HCT116 (cell line): Measurements from ENCODE around the gene PLN. TPM values are rescaled to one million over a fixed set of nuclear protein-coding genes. Genes with fewer than 3 reads are reported as not detected.

Experiments
- ATAC-seq: fragments of 200-7000 bp; cut with Tn5 transposase; 2 replicates; pipeline ENCODE4 v1.9.1; 2020; ENCODE audit warnings: mild to moderate bottlenecking, moderate library complexity
- BruUV-seq: library from RNA; stranded (reverse); fragments of 400-500 nt; replicated peaks from 2 replicates; lab custom pipeline; 2021; lab: Mats Ljungman, UMichigan
- CTCF ChIA-PET: fragments of 300-600 bp; sonication (Branson Sonifier 250); formaldehyde crosslinking; loops from one replicate; lab custom pipeline; 2021; ENCODE audit warnings: antibody characterized with exemption; lab: Charles Lee
- POLR2A ChIA-PET: fragments of 300-600, 350-600 bp; sonication (Branson Sonifier 250); formaldehyde crosslinking; loops from one replicate; lab custom pipeline; 2021; ENCODE audit warnings: antibody characterized with exemption; lab: Charles Lee
- RAD21 ChIA-PET, 2 experiments: fragments of 300-600 bp; sonication (Branson Sonifier 250); formaldehyde crosslinking; loops; one replicate each; lab custom pipeline; 2023; ENCODE audit warnings: low total read pairs in 2 of 2; ENCODE audit not compliant: uncharacterized antibody in 2 of 2, unreplicated experiment in 2 of 2, low non-redundant PET in 1 of 2; lab: Charles Lee
- DNase-seq: peaks from one replicate; pipeline ENCODE4 v3.0.0-alpha.2; 2010; ENCODE audit warnings: low read depth, low spot score
- H2AFZ ChIP-seq: fragments of 200-600 bp; shearing (Covaris generic), sonication (generic); 2 replicates; pipeline ENCODE4 v1.6.1; 2017; ENCODE audit warnings: low read depth, mixed run types, mixed read lengths, antibody characterized with exemption, low read length; ENCODE audit not compliant: poor library complexity, severe bottlenecking
- H3K27ac ChIP-seq: 2 replicates; pipeline ENCODE4 v1.5.1; 2012; ENCODE audit warnings: low read depth, low read length
- H3K27me3 ChIP-seq: fragments of 200-600 bp; sonication (generic); 2 replicates; pipeline ENCODE4 v1.6.1; 2016; ENCODE audit warnings: mixed run types, low read length, mixed read lengths; ENCODE audit not compliant: insufficient read depth
- H3K36me3 ChIP-seq, 2 experiments: fragments of 200-500 bp in 1 of 2; fragments of 200-600 bp in 1 of 2; sonication (Bioruptor generic) in 1 of 2; sonication (generic) in 1 of 2; 2 replicates each; pipeline versions ENCODE4 v1.5.1 to v1.6.1; 2014 to 2016; ENCODE audit warnings: low read length in 2 of 2, inconsistent platforms in 1 of 2, mixed read lengths in 1 of 2, mixed run types in 1 of 2; ENCODE audit not compliant: insufficient read depth in 2 of 2, control insufficient read depth in 1 of 2
- H3K4me1 ChIP-seq, 2 experiments: fragments of 200-600 bp in 1 of 2; sonication (generic) in 1 of 2; 2 replicates each; pipeline versions ENCODE4 v1.5.1 to v1.6.1; 2012 to 2017; ENCODE audit warnings: low read length in 2 of 2, inconsistent platforms in 1 of 2, mild to moderate bottlenecking in 1 of 2, mixed read lengths in 1 of 2, mixed run types in 1 of 2, moderate library complexity in 1 of 2; ENCODE audit not compliant: insufficient read depth in 2 of 2, control insufficient read depth in 1 of 2
- H3K4me2 ChIP-seq: fragments of 200-600 bp; sonication (generic); 2 replicates; pipeline ENCODE4 v1.6.1; 2017; ENCODE audit warnings: mixed run types, low read length, mixed read lengths
- H3K4me3 ChIP-seq, 2 experiments: fragments of 200-600 bp in 1 of 2; sonication (generic) in 1 of 2; replicated peaks in 1 of 2; 2 replicates each; pipeline ENCODE4 v1.5.1; 2011 to 2016; ENCODE audit warnings: low read length in 2 of 2, control low read depth in 1 of 2, low read depth in 1 of 2, mild to moderate bottlenecking in 1 of 2, mixed read lengths in 1 of 2, mixed run types in 1 of 2
- H3K79me2 ChIP-seq: fragments of 200-600 bp; sonication (generic); 2 replicates; pipeline ENCODE4 v1.6.1; 2017; ENCODE audit warnings: mild to moderate bottlenecking, mixed run types, low read length, moderate library complexity, mixed read lengths; ENCODE audit not compliant: insufficient read depth
- H3K9ac ChIP-seq: fragments of 200-600 bp; sonication (generic); 2 replicates; pipeline ENCODE4 v1.6.1; 2016; ENCODE audit warnings: low read length, mixed read lengths
- H3K9me2 ChIP-seq: fragments of 200-600 bp; sonication (generic), shearing (Covaris generic); 2 replicates; pipeline ENCODE4 v1.6.1; 2017; ENCODE audit warnings: mixed run types, mild to moderate bottlenecking, moderate library complexity; ENCODE audit not compliant: insufficient read depth
- H3K9me3 ChIP-seq, 2 experiments: fragments of 200-500 bp in 1 of 2; fragments of 200-600 bp in 1 of 2; sonication (Bioruptor generic) in 1 of 2; sonication (generic) in 1 of 2; 2 replicates each; pipeline ENCODE4 v1.6.1; 2014 to 2017; ENCODE audit warnings: low read length in 2 of 2, mixed read lengths in 2 of 2, inconsistent platforms in 1 of 2, low read depth in 1 of 2, mild to moderate bottlenecking in 1 of 2, mixed run types in 1 of 2, moderate library complexity in 1 of 2; ENCODE audit not compliant: control insufficient read depth in 1 of 2, insufficient read depth in 1 of 2
- H4K20me1 ChIP-seq: fragments of 200-600 bp; sonication (generic), shearing (Covaris generic); 2 replicates; pipeline ENCODE4 v1.6.1; 2017; ENCODE audit warnings: mixed run types, mild to moderate bottlenecking, moderate library complexity; ENCODE audit not compliant: insufficient read depth
- ATF3 ChIP-seq: IDR thresholded peaks from 2 replicates; pipeline ENCODE4 v1.6.1; 2012
- CBX3 ChIP-seq: IDR thresholded peaks from 2 replicates; pipeline ENCODE4 v1.6.1; 2012; ENCODE audit warnings: low read depth
- CTCF ChIP-seq, 3 experiments: fragments of 200-600 bp in 1 of 3; sonication (generic) in 1 of 3; IDR thresholded peaks in 2 of 3; conservative IDR thresholded peaks in 1 of 3; 2 replicates each; pipeline ENCODE4 v1.5.1; 2012 to 2017; ENCODE audit warnings: low read depth in 2 of 3, low read length in 2 of 3, antibody characterized with exemption in 1 of 3, borderline replicate concordance in 1 of 3, control low read depth in 1 of 3, mild to moderate bottlenecking in 1 of 3, mixed read lengths in 1 of 3, mixed run types in 1 of 3, moderate library complexity in 1 of 3; ENCODE audit not compliant: insufficient read depth in 1 of 3
- EGR1 ChIP-seq: IDR thresholded peaks from 2 replicates; pipeline ENCODE4 v1.6.1; 2012; ENCODE audit warnings: low read depth
- FOSL1 ChIP-seq: IDR thresholded peaks from 2 replicates; pipeline ENCODE4 v1.6.1; 2012; ENCODE audit warnings: low read depth
- JUND ChIP-seq: IDR thresholded peaks from 2 replicates; pipeline ENCODE4 v1.6.1; 2012
- MAX ChIP-seq: IDR thresholded peaks from 2 replicates; pipeline ENCODE4 v1.6.1; 2012
- POLR2A ChIP-seq: IDR thresholded peaks from 2 replicates; pipeline ENCODE4 v1.7.0; 2011; ENCODE audit warnings: borderline replicate concordance; ENCODE audit not compliant: insufficient read depth, insufficient read length; ENCODE audit errors: extremely low read depth
- RAD21 ChIP-seq: IDR thresholded peaks from 2 replicates; pipeline ENCODE4 v1.6.1; 2012; ENCODE audit warnings: low read depth, mild to moderate bottlenecking
- SRF ChIP-seq: IDR thresholded peaks from 2 replicates; pipeline ENCODE4 v1.6.1; 2012; ENCODE audit warnings: low read depth
- YY1 ChIP-seq: IDR thresholded peaks from 2 replicates; pipeline ENCODE4 v1.6.1; 2011; ENCODE audit warnings: low read length, low read depth, moderate library complexity, mild to moderate bottlenecking; ENCODE audit not compliant: insufficient replicate concordance; ENCODE audit errors: extremely low read depth
- ZBTB33 ChIP-seq: IDR thresholded peaks from 2 replicates; pipeline ENCODE4 v1.6.1; 2011; ENCODE audit warnings: mild to moderate bottlenecking, low read length, moderate library complexity; ENCODE audit not compliant: insufficient replicate concordance; ENCODE audit errors: extremely low read depth
- intact Hi-C: fragments of 100-400 bp; cut with micrococcal nuclease; formaldehyde crosslinking; loops from 2 replicates; pipeline ENCODE4 v1.10.0; 2022
- total RNA-seq: library from RNA; stranded (reverse); gene quantifications from one replicate; pipeline ENCODE4 v1.2.1, GENCODE V29; 2021; ENCODE audit not compliant: unreplicated experiment

PLN gene
- total RNA-seq, 1 experiment from 2014 or later = not detected

- Histone ChIP-seq H3K9ac (no peak overlapping the region), H3K4me1 (no peaks in the 10 kb centered on the region), H3K27ac (no peak overlapping the region), H3K9me3 (no peaks in the 10 kb centered on the region), H3K9me2 (no peaks in the 10 kb centered on the region), H3K4me3 (no peak overlapping the region), H3K27me3 (no peaks in the 10 kb centered on the region), H4K20me1 (no peaks in the 10 kb centered on the region), H3K4me2 (no peak overlapping the region), H3K79me2 (no peaks in the 10 kb centered on the region), H3K36me3 (no peaks in the 10 kb centered on the region), H2AFZ (no peak overlapping the region)
- DNase-seq (no peak), ATAC-seq (no peak)
- ChIA-PET RAD21 (no interaction called here), CTCF (no interaction called here), POLR2A (interaction anchor here (0.6 kb wide), 1 partner anchor 233 kb away, joined by 3 read pairs; no protein-coding TSS in a partner anchor)
- BruUV-seq = no TSS peak
- no peak for TF ChIP-seq CTCF (IDR thresholded peaks at IDR 0.05 in 2 of 3, conservative IDR thresholded peaks at IDR 0.05 in 1 of 3; ENCODE audit: borderline replicate concordance in 1 of 3, insufficient read depth in 1 of 3, low read depth in 2 of 3, low read length in 2 of 3)
- intact Hi-C loops = no loop called here
Observed at GRCh38 chr6:118542184-118542952, 5.7 kb upstream of the PLN start.

GRCh38 chr6:118544105-118544504 is 4.0 kb upstream of the PLN start:
- CTCF ChIA-PET = no interaction called here
- no peak for TF ChIP-seq RAD21
- no peak for TF ChIP-seq EGR1
- no peak for TF ChIP-seq JUND
- TF ChIP-seq FOSL1 = no peak
- no peak for TF ChIP-seq POLR2A
- TF ChIP-seq CBX3 = no peak
- TF ChIP-seq ZBTB33 = no peak
- TF ChIP-seq CTCF (IDR thresholded peaks at IDR 0.05 in 2 of 3, conservative IDR thresholded peaks at IDR 0.05 in 1 of 3; ENCODE audit: borderline replicate concordance in 1 of 3, insufficient read depth in 1 of 3, low read depth in 2 of 3, low read length in 2 of 3) = no peak
- TF ChIP-seq MAX = no peak
- no peak for TF ChIP-seq YY1
- TF ChIP-seq ATF3 = no peak
- TF ChIP-seq SRF = no peak

More at GRCh38 chr6:118544105-118544504, 4.0 kb upstream of the PLN start:
- no peaks in the 10 kb centered on the region for H3K36me3 ChIP-seq
- ChIA-PET RAD21 (no interaction called here), POLR2A (no interaction called here)
- H3K4me2 ChIP-seq = no peak overlapping the region
- no peaks in the 10 kb centered on the region for H3K4me1 ChIP-seq
- H4K20me1 ChIP-seq = no peaks in the 10 kb centered on the region
- DNase-seq = no peak
- intact Hi-C loops = no loop called here
- no peak overlapping the region for H2AFZ ChIP-seq
- no peak overlapping the region for H3K4me3 ChIP-seq
- H3K9me3 ChIP-seq = no peaks in the 10 kb centered on the region
- H3K9ac ChIP-seq = no peak overlapping the region
- ATAC-seq = no peak
- no peaks in the 10 kb centered on the region for H3K27me3 ChIP-seq
- BruUV-seq = no TSS peak
- H3K79me2 ChIP-seq = no peaks in the 10 kb centered on the region
- H3K9me2 ChIP-seq = no peaks in the 10 kb centered on the region
- no peak overlapping the region for H3K27ac ChIP-seq
